K562 (cell line): Measurements from ENCODE around the gene TDG. TPM values are rescaled to one million over a fixed set of nuclear protein-coding genes. Genes with fewer than 3 reads are reported as not detected.

ENCODE experiments used
- ATAC-seq: fragments of 200-7000 bp; cut with Tn5 transposase; 3 replicates; pipeline ENCODE4 v1.9.1; 2020; ENCODE audit warnings: moderate library complexity
- BruUV-seq: library from RNA; stranded (reverse); fragments of 400-500 nt; replicated peaks from 2 replicates; lab custom pipeline; 2021; lab: Mats Ljungman, UMichigan
- CTCF ChIA-PET: fragments of 300-600 bp; formaldehyde crosslinking; extraction: SDS; loops from one replicate; lab custom pipeline; 2021; ENCODE audit warnings: low intra/inter-chr PET ratio; lab: Yijun Ruan, JAX
- POLR2A ChIA-PET: fragments of 300-600, 350-650 bp; sonication (Branson Sonifier 250); formaldehyde crosslinking; extraction: SDS; loops from one replicate; lab custom pipeline; 2021; ENCODE audit warnings: antibody characterized with exemption, inconsistent platforms; lab: Yijun Ruan, JAX
- DNase-seq, 4 experiments: peaks; one replicate each; pipeline versions ENCODE4 v3.0.0 to v3.0.0-alpha.2; 2011 to 2018; ENCODE audit warnings: low spot score in 3 of 4, mixed read lengths in 3 of 4; ENCODE audit errors: extremely low read depth in 1 of 4
- FAIRE-seq: peaks from 2 replicates; lab custom pipeline; 2011; peaks lifted over from hg19 to GRCh38; lab: Jason Lieb, UNC
- H2AFZ ChIP-seq: 2 replicates; pipeline ENCODE4 v1.6.0; 2011; ENCODE audit warnings: low read depth, low read length, control low read depth, inconsistent platforms
- H3K27ac ChIP-seq: fragments of 200-600 bp; 3 replicates; pipeline ENCODE4 v1.8.0; 2011; ENCODE audit warnings: low read depth, mild to moderate bottlenecking, control low read depth, inconsistent platforms, low read length, moderate library complexity, mixed read lengths; ENCODE audit errors: extremely low read depth
- H3K27me3 ChIP-seq, 2 experiments: fragments of 300-600 bp in 1 of 2; 2 replicates in 1 of 2; 3 replicates in 1 of 2; pipeline versions ENCODE4 v1.6.0 to v1.8.0; 2011; ENCODE audit warnings: inconsistent platforms in 2 of 2, low read length in 2 of 2, mild to moderate bottlenecking in 1 of 2, mixed read lengths in 1 of 2, moderate library complexity in 1 of 2; ENCODE audit not compliant: control insufficient read depth in 2 of 2, insufficient read depth in 2 of 2
- H3K36me3 ChIP-seq: fragments of 300-600 bp; 3 replicates; pipeline ENCODE4 v1.8.0; 2011; ENCODE audit warnings: mild to moderate bottlenecking, low read length, inconsistent platforms; ENCODE audit not compliant: control insufficient read depth, insufficient read depth
- H3K4me1 ChIP-seq, 2 experiments: fragments of 200-600 bp in 1 of 2; replicated peaks in 1 of 2; 2 replicates in 1 of 2; 3 replicates in 1 of 2; pipeline versions ENCODE4 v1.5.1 to v1.8.0; 2011; ENCODE audit warnings: inconsistent platforms in 2 of 2, low read length in 2 of 2, mild to moderate bottlenecking in 1 of 2, mixed read lengths in 1 of 2, moderate library complexity in 1 of 2; ENCODE audit not compliant: control insufficient read depth in 2 of 2, insufficient read depth in 2 of 2
- H3K4me2 ChIP-seq: 2 replicates; pipeline ENCODE4 v1.6.1; 2011; ENCODE audit warnings: low read length, control low read depth, inconsistent platforms, mixed read lengths; ENCODE audit not compliant: insufficient read depth
- H3K4me3 ChIP-seq: fragments of 200-600 bp; sonication (generic), shearing (Covaris generic); 2 replicates; pipeline ENCODE4 v1.5.1; 2016; ENCODE audit warnings: control low read depth, inconsistent platforms
- H3K79me2 ChIP-seq: fragments of 200-600 bp; 3 replicates; pipeline ENCODE4 v1.8.0; 2011; ENCODE audit warnings: low read length, inconsistent platforms; ENCODE audit not compliant: control insufficient read depth, insufficient read depth
- H3K9ac ChIP-seq, 2 experiments: 2 replicates each; pipeline versions ENCODE4 v1.6.0 to v1.6.1; 2011; ENCODE audit warnings: low read depth in 2 of 2, low read length in 2 of 2, control low read depth in 1 of 2, inconsistent platforms in 1 of 2, mild to moderate bottlenecking in 1 of 2, mixed read lengths in 1 of 2; ENCODE audit not compliant: insufficient read depth in 1 of 2
- H3K9me1 ChIP-seq: one replicate; pipeline ENCODE4 v1.6.0; 2011; ENCODE audit warnings: inconsistent platforms, mild to moderate bottlenecking, low read length, moderate library complexity; ENCODE audit not compliant: control insufficient read depth, insufficient read depth
- H3K9me3 ChIP-seq: replicated peaks from 2 replicates; pipeline ENCODE4 v1.5.1; 2011; ENCODE audit warnings: low read depth, low read length, inconsistent platforms; ENCODE audit not compliant: control insufficient read depth, insufficient read depth
- H4K20me1 ChIP-seq: replicated peaks from 2 replicates; pipeline ENCODE4 v1.6.1; 2011; ENCODE audit warnings: low read length, inconsistent platforms, mixed read lengths; ENCODE audit not compliant: control insufficient read depth, insufficient read depth
- ATF3 ChIP-seq, 2 experiments: fragments of 450-650 bp in 1 of 2; sonication (generic) in 1 of 2; formaldehyde crosslinking in 1 of 2; IDR thresholded peaks in 1 of 2; conservative IDR thresholded peaks in 1 of 2; 2 replicates each; pipeline versions ENCODE4 v1.6.1 to v1.8.1; 2016 to 2023; ENCODE audit warnings: mild to moderate bottlenecking in 2 of 2, moderate library complexity in 2 of 2, inconsistent platforms in 1 of 2, missing genetic modification reagents in 1 of 2
- CTCF ChIP-seq, 3 experiments: IDR thresholded peaks in 2 of 3; conservative IDR thresholded peaks in 1 of 3; 2 replicates each; pipeline ENCODE4 v1.5.1; 2011 to 2012; ENCODE audit warnings: low read length in 3 of 3, mild to moderate bottlenecking in 3 of 3, control low read depth in 2 of 3, improper control_type of control experiment in 1 of 3, inconsistent platforms in 1 of 3, low read depth in 1 of 3, mixed read lengths in 1 of 3, moderate library complexity in 1 of 3; ENCODE audit not compliant: insufficient read depth in 2 of 3
- E2F3 ChIP-seq: fragments of 250-450 bp; sonication (Bioruptor Pico); IDR thresholded peaks from 2 replicates; pipeline ENCODE4 v1.4.0; 2020; ENCODE audit warnings: mild to moderate bottlenecking
- HES1 ChIP-seq: fragments of 450-650 bp; IDR thresholded peaks from 2 replicates; pipeline ENCODE4 v1.6.1; 2016; ENCODE audit warnings: low read depth, mild to moderate bottlenecking, moderate library complexity
- NCOR1 ChIP-seq: fragments of 450-650 bp; IDR thresholded peaks from 2 replicates; pipeline ENCODE4 v1.6.1; 2016; ENCODE audit warnings: mild to moderate bottlenecking, moderate library complexity
- PML ChIP-seq: IDR thresholded peaks from 2 replicates; pipeline ENCODE4 v1.6.1; 2012; ENCODE audit warnings: low read length, inconsistent platforms
- POLR2A ChIP-seq: fragments of 450-650 bp; conservative IDR thresholded peaks from 2 replicates; pipeline ENCODE4 v1.6.1; 2016
- RAD51 ChIP-seq: fragments of 450-650 bp; IDR thresholded peaks from 2 replicates; pipeline ENCODE4 v1.7.1; 2016; ENCODE audit warnings: low read depth, mild to moderate bottlenecking, borderline replicate concordance
- SUPT5H ChIP-seq: fragments of 450-650 bp; IDR thresholded peaks from 2 replicates; pipeline ENCODE4 v1.6.1; 2016
- TEAD1 ChIP-seq, 2 experiments: fragments of 450-650 bp in 1 of 2; sonication (generic) in 1 of 2; formaldehyde crosslinking; IDR thresholded peaks; 2 replicates each; pipeline versions ENCODE4 v1.4.0 to v1.8.0; 2020 to 2022; ENCODE audit warnings: mild to moderate bottlenecking in 2 of 2, missing genetic modification reagents in 1 of 2
- THRAP3 ChIP-seq: fragments of 450-650 bp; IDR thresholded peaks from 2 replicates; pipeline ENCODE4 v1.6.1; 2016; ENCODE audit warnings: mild to moderate bottlenecking, inconsistent platforms, borderline replicate concordance
- ZNF586 ChIP-seq: fragments of 450-650 bp; formaldehyde crosslinking; conservative IDR thresholded peaks from 2 replicates; pipeline ENCODE4 v1.4.0; 2020; ENCODE audit warnings: mild to moderate bottlenecking, moderate library complexity
- ZNF76 ChIP-seq: fragments of 250-450 bp; sonication (Bioruptor Pico); IDR thresholded peaks from 2 replicates; pipeline ENCODE4 v1.4.0; 2020; ENCODE audit warnings: mild to moderate bottlenecking, moderate library complexity, borderline replicate concordance
- WGBS: fragments of 100-300 bp; shearing (Covaris generic); methylation state at CpG from one replicate; pipeline ENCODE4 v1.1.6; 2016; ENCODE audit warnings: low coverage, mixed read lengths; ENCODE audit not compliant: insufficient coverage; ENCODE audit errors: missing lambda C conversion rate; 5-methylcytosine and 5-hydroxymethylcytosine counted together
- in situ Hi-C: fragments of 300-500 bp; cut with MboI; formaldehyde crosslinking; loops from 4 replicates; pipeline ENCODE4 v1.15.0; 2018; ENCODE audit warnings: inconsistent platforms, mixed read lengths
- intact Hi-C: fragments of 100-400 bp; cut with micrococcal nuclease; formaldehyde crosslinking; loops from 2 replicates; pipeline ENCODE4 v1.14.2; 2022
- polyA plus RNA-seq, 8 experiments: library from polyadenylated mRNA; depleted of rRNA in 4 of 8; stranded (reverse) in 5 of 8; unstranded in 3 of 8; fragments of >200 nt; fragmentation: Nextera tagmentation in 2 of 8; fragmentation: Illumina TruSeq in 1 of 8; extraction: Ambion mirVana in 2 of 8; extraction: Trizol in 1 of 8; gene quantifications; 2 replicates each; pipeline versions ENCODE4 v1.2.1 to v1.2.3, GENCODE V29; 2011 to 2014; ENCODE audit warnings: inconsistent platforms in 1 of 8, missing spikeins in 1 of 8
- total RNA-seq, 7 experiments: library from RNA; depleted of rRNA in 6 of 7; stranded (reverse); fragments of >200 nt in 6 of 7; fragmentation: Illumina TruSeq in 2 of 7; extraction: Trizol in 2 of 7; gene quantifications; 2 replicates each; pipeline versions ENCODE4 v1.2.1 to v1.2.3, GENCODE V29; 2011 to 2021; ENCODE audit warnings: low replicate concordance in 1 of 7

Gene TDG
- total and polyA plus RNA-seq, 9 of the 15 experiments (the other 6 are each of a cell fraction or from before 2014, with no cell fraction given): 37.6 to 77.2 (median 64.0) TPM

GRCh38 chr12:103947871-103948555 lies 17.7 kb upstream of the TDG start (continued):
- TF ChIP-seq CTCF (IDR thresholded peaks at IDR 0.05 in 2 of 3, conservative IDR thresholded peaks at IDR 0.05 in 1 of 3; ENCODE audit: insufficient read depth in 2 of 3, low read depth in 1 of 3, low read length in 3 of 3) (no peak), TEAD1 (CRISPR knock-in tag; IDR thresholded peaks at IDR 0.05) (no peak), SUPT5H (peak; percentile 29; the same call in 1 of the 2 replicates), ATF3 (IDR thresholded peaks at IDR 0.05) (peak; percentile 55), ATF3 (CRISPR knock-in tag; conservative IDR thresholded peaks at IDR 0.05) (no peak)

- peak; percentile 35 for ATAC-seq
- POLR2A ChIA-PET: interaction anchor here (0.6 to 3.6 kb wide), 13 partner anchors 8 to 1798 kb away, joined by 3 to 18 read pairs (median 4); partner anchors contain the start of genes HSP90B1 and TDG
- TF ChIP-seq SUPT5H (peak; percentile 57), THRAP3 (peak; percentile 90), NCOR1 (peak; percentile 8; the same call in 1 of the 2 replicates), ZNF76 (CRISPR knock-in tag) (no peak), RAD51 (no peak), E2F3 (CRISPR knock-in tag) (no peak), HES1 (no peak), ZNF586 (no peak), POLR2A (peak; percentile 70), PML (peak; percentile 47; the same call in 1 of the 2 replicates)
Measured at GRCh38 chr12:103948746-103949406, 16.8 kb upstream of the TDG start.

More at GRCh38 chr12:103948746-103949406, 16.8 kb upstream of the TDG start:
- Histone ChIP-seq H3K9me1 (no peaks in the 10 kb centered on the region), H3K4me1 (0 out of 5 replicates have a peak, but pooled peaks cover 0 to 2% of the 10 kb centered on the region in 2 experiments), H3K27me3 (no peaks in the 10 kb centered on the region), H3K4me2 (no peak overlapping the region), H3K36me3 (peaks cover 100% of the 10 kb centered on the region), H3K9ac (no peak overlapping the region), H3K9me3 (no peaks in the 10 kb centered on the region), H2AFZ (no peak overlapping the region), H3K79me2 (peaks cover 11% of the 10 kb centered on the region; the same call in 2 of the 3 replicates), H3K4me3 (no peak overlapping the region), H3K27ac (no peak overlapping the region; the same call in 2 of the 3 replicates), H4K20me1 (no peaks in the 10 kb centered on the region)
- DNase-seq (no peak), FAIRE-seq (no peak)
- 90% methylated on average over 13 of the region's 13 CpGs for WGBS
- intact Hi-C loops (no loop called here), in situ Hi-C loops (no loop called here)
- CTCF ChIA-PET: no interaction called here
- no TSS peak for BruUV-seq
